Endodermal cell (in vitro differentiated cells): ENCODE measurements around the gene SLC9A1. TPM values are rescaled to one million over a fixed set of nuclear protein-coding genes. Genes with fewer than 3 reads are reported as not detected.
"Not testable (repeated sequence)": the region's sequence is repeated elsewhere in the genome, so short reads cannot be mapped to it uniquely, and the experiment has no call there.

ENCODE experiments used
- DNase-seq: peaks from one replicate; pipeline ENCODE4 v3.0.0-alpha.2; 2017
- H3K27ac ChIP-seq: 2 replicates; pipeline ENCODE4 v1.5.1; 2013; ENCODE audit warnings: mild to moderate bottlenecking, low read depth, low read length, moderate library complexity
- H3K27me3 ChIP-seq: 2 replicates; pipeline ENCODE4 v1.6.1; 2013; ENCODE audit warnings: mild to moderate bottlenecking, low read length, moderate library complexity; ENCODE audit not compliant: insufficient read depth, control insufficient read depth, poor library complexity, severe bottlenecking
- H3K36me3 ChIP-seq: 2 replicates; pipeline ENCODE4 v1.7.0; 2013; ENCODE audit warnings: mild to moderate bottlenecking, low read length, moderate library complexity; ENCODE audit not compliant: control insufficient read depth, insufficient read depth
- H3K4me1 ChIP-seq: one replicate; pipeline ENCODE4 v1.7.0; 2013; ENCODE audit warnings: low read length; ENCODE audit not compliant: control insufficient read depth, insufficient read depth
- H3K4me3 ChIP-seq: 2 replicates; pipeline ENCODE4 v1.5.1; 2013; ENCODE audit warnings: mild to moderate bottlenecking, low read length, moderate library complexity
- H3K9ac ChIP-seq: 2 replicates; pipeline ENCODE4 v1.6.1; 2013; ENCODE audit warnings: mild to moderate bottlenecking, low read length, moderate library complexity; ENCODE audit not compliant: poor library complexity, severe bottlenecking; ENCODE audit errors: extremely low read depth
- H3K9me3 ChIP-seq: 2 replicates; pipeline ENCODE4 v1.6.1; 2013; ENCODE audit warnings: mild to moderate bottlenecking, low read length, moderate library complexity; ENCODE audit not compliant: control insufficient read depth
- H3K27ac Mint-ChIP-seq: 2 replicates; pipeline ENCODE4 v1.8.0; 2020; ENCODE audit warnings: mixed read lengths
- H3K27me3 Mint-ChIP-seq: 2 replicates; pipeline ENCODE4 v1.8.0; 2021; ENCODE audit warnings: mild to moderate bottlenecking, mixed read lengths; ENCODE audit not compliant: insufficient read depth
- H3K36me3 Mint-ChIP-seq: 2 replicates; pipeline ENCODE4 v1.8.0; 2020; ENCODE audit warnings: low read depth, mixed read lengths
- H3K4me1 Mint-ChIP-seq: 2 replicates; pipeline ENCODE4 v1.8.0; 2020; ENCODE audit warnings: mixed read lengths
- H3K4me3 Mint-ChIP-seq: 2 replicates; pipeline ENCODE4 v1.8.0; 2020; ENCODE audit warnings: mild to moderate bottlenecking, moderate library complexity, mixed read lengths
- H3K9me3 Mint-ChIP-seq: 2 replicates; pipeline ENCODE4 v1.8.0; 2020; ENCODE audit warnings: mild to moderate bottlenecking, mixed read lengths
- whole genome bisulfite sequencing, 2 experiments: methylation state at CpG; one replicate each; pipeline versions ENCODE4 v1.1.5 to v1.1.7; 2013; ENCODE audit warnings: missing lambda C conversion rate in 2 of 2, mixed read lengths in 1 of 2; ENCODE audit not compliant: insufficient coverage in 1 of 2, insufficient read length in 1 of 2; 5-methylcytosine and 5-hydroxymethylcytosine counted together
- total RNA-seq, 2 donors: library from RNA; stranded (reverse); fragmentation: NEBNext Ultra II Directional in 1 of 2; extraction: Animal tissue kit (Norgen Biotek cat#: 25700) in 1 of 2; gene quantifications; 2 replicates in 1 of 2; 3 replicates in 1 of 2; pipeline ENCODE4 v1.2.1, GENCODE V29; 2021
- TF ChIP-seq, protein P1 (sequence below): fragments of 200-600 bp; sonication (generic); conservative IDR thresholded peaks from 2 replicates; pipeline ENCODE4 v1.5.0; 2021; ENCODE audit warnings: antibody characterized with exemption, mild to moderate bottlenecking

The SLC9A1 gene
- total RNA-seq, 2 donors from 2014 or later: 25.9 to 34.7 TPM

DNA sequence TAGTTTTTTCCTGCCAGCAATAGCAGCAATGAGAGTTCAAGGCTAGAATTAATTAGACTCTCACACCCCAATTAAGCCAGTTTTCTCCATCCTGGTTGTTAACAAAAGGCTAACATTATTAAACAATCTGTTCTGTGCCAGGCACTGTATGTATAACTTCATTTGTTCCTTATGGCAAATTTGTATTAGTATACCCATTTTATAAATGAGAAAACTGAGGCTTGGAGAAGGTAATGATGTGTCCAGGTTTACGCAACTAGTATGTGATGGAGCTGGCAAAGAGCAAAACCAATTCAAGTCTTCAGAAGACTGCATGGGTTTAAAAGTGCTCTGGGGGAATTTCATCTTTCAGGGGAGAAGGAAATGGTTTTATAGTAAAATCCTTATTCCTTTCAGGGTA is 38.3 kb upstream of the SLC9A1 start:
- Mint-ChIP-seq H3K27ac (no peak overlapping the region), H3K36me3 (no peaks in the 10 kb centered on the region), H3K27me3 (peaks cover 4% of the 10 kb centered on the region), H3K4me1 (no peaks in the 10 kb centered on the region), H3K4me3 (no peak overlapping the region), H3K9me3 (no peaks in the 10 kb centered on the region)
- no peak for DNase-seq
- Histone ChIP-seq H3K4me1 (no peaks in the 10 kb centered on the region), H3K4me3 (no peak overlapping the region), H3K27me3 (no peaks in the 10 kb centered on the region), H3K27ac (no peak overlapping the region), H3K36me3 (no peaks in the 10 kb centered on the region), H3K9me3 (no peaks in the 10 kb centered on the region), H3K9ac (no peak overlapping the region)
- 88 to 90% methylated on average over 1 of the region's 1 CpG for WGBS, 2 experiments
- TF ChIP-seq, protein P1, sequence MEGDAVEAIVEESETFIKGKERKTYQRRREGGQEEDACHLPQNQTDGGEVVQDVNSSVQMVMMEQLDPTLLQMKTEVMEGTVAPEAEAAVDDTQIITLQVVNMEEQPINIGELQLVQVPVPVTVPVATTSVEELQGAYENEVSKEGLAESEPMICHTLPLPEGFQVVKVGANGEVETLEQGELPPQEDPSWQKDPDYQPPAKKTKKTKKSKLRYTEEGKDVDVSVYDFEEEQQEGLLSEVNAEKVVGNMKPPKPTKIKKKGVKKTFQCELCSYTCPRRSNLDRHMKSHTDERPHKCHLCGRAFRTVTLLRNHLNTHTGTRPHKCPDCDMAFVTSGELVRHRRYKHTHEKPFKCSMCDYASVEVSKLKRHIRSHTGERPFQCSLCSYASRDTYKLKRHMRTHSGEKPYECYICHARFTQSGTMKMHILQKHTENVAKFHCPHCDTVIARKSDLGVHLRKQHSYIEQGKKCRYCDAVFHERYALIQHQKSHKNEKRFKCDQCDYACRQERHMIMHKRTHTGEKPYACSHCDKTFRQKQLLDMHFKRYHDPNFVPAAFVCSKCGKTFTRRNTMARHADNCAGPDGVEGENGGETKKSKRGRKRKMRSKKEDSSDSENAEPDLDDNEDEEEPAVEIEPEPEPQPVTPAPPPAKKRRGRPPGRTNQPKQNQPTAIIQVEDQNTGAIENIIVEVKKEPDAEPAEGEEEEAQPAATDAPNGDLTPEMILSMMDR: no peak

DNA sequence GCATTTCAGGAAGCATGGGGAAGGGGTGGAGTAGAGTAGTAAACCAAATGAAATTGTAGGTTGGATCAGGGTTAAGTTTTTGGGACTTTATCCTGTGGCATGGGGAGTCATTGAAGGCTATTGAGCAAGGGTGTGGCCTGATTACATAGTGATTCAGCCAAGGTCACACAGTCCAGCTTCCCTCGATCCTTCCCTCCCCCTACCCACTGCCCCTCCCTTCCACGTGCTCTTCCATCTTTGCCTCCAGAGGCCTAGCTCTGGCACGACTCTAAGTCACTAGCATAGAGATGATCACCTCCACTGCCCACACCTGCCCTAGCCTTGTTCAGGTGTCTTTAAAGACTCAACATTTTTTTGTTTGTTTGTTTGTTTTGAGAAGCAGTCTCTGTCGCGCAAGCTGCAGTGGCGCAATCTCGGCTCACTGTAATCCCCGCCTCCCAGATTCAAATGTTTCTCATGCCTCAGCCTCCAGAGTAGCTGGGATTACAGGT is 37.2 kb upstream of the SLC9A1 start:
- Mint-ChIP-seq H3K4me3 (no peak overlapping the region), H3K4me1 (no peaks in the 10 kb centered on the region), H3K27ac (no peak overlapping the region), H3K9me3 (peaks cover 9% of the 10 kb centered on the region), H3K27me3 (peaks cover 4% of the 10 kb centered on the region), H3K36me3 (no peaks in the 10 kb centered on the region)
- no peaks in the 10 kb centered on the region for H3K27me3 ChIP-seq
- no peaks in the 10 kb centered on the region for H3K4me1 ChIP-seq
- H3K27ac ChIP-seq: no peak overlapping the region
- no peak overlapping the region for H3K4me3 ChIP-seq
- no peak overlapping the region for H3K9ac ChIP-seq
- 90 to 98% methylated on average over 8 of the region's 8 CpGs for WGBS, 2 experiments
- no peak for DNase-seq
- H3K36me3 ChIP-seq: no peaks in the 10 kb centered on the region
- TF ChIP-seq, protein P1: no peak
- no peaks in the 10 kb centered on the region for H3K9me3 ChIP-seq

DNA sequence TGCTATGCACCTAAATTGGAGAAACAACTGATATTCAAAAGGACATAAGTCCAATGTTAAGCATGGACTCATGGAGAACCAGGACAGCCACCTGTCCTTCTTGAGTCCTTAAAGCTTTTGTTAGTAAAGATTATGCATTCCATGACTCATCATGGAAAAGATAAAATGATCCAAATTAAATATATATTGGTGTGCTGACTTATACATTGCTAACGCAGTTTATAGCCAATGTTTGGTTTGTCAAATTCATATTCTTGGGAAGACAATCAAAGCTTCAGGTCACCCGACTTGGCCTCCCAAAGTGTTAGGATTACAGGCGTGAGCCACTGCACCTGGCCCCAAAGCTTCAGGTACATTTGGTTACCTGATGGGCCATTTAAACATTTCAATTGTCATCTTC is 29.7 kb upstream of the SLC9A1 start:
- H3K9ac ChIP-seq: not testable (repeated sequence)

DNA sequence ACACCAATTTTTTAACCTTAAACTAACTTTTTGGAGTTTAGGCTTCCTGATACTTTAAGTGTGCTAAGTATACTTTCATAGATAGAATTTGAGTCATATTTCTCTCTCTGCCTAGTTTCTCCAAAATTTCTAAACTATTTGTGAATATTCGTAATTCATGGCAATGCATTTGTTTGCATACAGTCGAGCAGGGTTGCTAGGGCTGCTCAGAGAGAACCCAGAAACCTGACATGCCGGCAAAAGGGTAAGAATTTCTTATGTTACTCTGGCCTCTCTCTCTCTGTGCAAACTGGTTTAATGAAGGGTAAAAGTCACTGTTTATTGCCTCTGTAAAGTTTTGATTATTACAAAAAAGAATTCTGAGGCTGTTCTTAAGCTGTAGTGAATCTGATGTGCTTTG is 25.1 kb upstream of the SLC9A1 start:
- H3K9ac ChIP-seq: no peak overlapping the region
- Mint-ChIP-seq H3K9me3 (peaks cover 79% of the 10 kb centered on the region), H3K27ac (no peak overlapping the region), H3K27me3 (peaks cover 9% of the 10 kb centered on the region), H3K4me1 (no peaks in the 10 kb centered on the region), H3K36me3 (peaks cover 4% of the 10 kb centered on the region), H3K4me3 (no peak overlapping the region)
- H3K36me3 ChIP-seq: no peaks in the 10 kb centered on the region
- peaks cover 37% of the 10 kb centered on the region for H3K9me3 ChIP-seq
- TF ChIP-seq, protein P1: no peak
- no peaks in the 10 kb centered on the region for H3K4me1 ChIP-seq
- WGBS, 2 experiments: 93% methylated on average over 3 of the region's 3 CpGs
- DNase-seq: no peak
- no peak overlapping the region for H3K4me3 ChIP-seq
- H3K27me3 ChIP-seq: no peaks in the 10 kb centered on the region
- H3K27ac ChIP-seq: no peak overlapping the region

More for the DNA sequence above, 29.7 kb upstream of the SLC9A1 start:
- 85 to 89% methylated on average over 3 of the region's 3 CpGs for whole genome bisulfite sequencing, 2 experiments
- peaks cover 70% of the 10 kb centered on the region for H3K9me3 Mint-ChIP-seq
- not testable (repeated sequence) for H3K27ac Mint-ChIP-seq, H3K27ac ChIP-seq, H3K36me3 ChIP-seq, H3K36me3 Mint-ChIP-seq, H3K4me3 Mint-ChIP-seq, H3K27me3 ChIP-seq, DNase-seq, H3K4me3 ChIP-seq, H3K27me3 Mint-ChIP-seq, H3K4me1 Mint-ChIP-seq, H3K4me1 ChIP-seq
- H3K9me3 ChIP-seq: peaks cover 33% of the 10 kb centered on the region
